CD14-positive monocyte (primary cell): ENCODE results near the gene CNTN1. TPM values are rescaled to one million over a fixed set of nuclear protein-coding genes. Genes with fewer than 3 reads are reported as not detected.

ENCODE experiments used
- DNase-seq, 3 donors: peaks; one replicate each; pipeline ENCODE4 v3.0.0-alpha.2; 2011 to 2022
- H2AFZ ChIP-seq: 2 replicates; pipeline ENCODE4 v1.6.0; 2012; ENCODE audit warnings: mild to moderate bottlenecking, low read depth, low read length, inconsistent platforms; ENCODE audit not compliant: insufficient read depth, poor library complexity, severe bottlenecking
- H3K27ac ChIP-seq, 2 donors: 1 replicate in 1 of 2; 2 replicates in 1 of 2; pipeline ENCODE4 v1.5.1; 2012 to 2013; ENCODE audit warnings: low read length in 2 of 2, control low read depth in 1 of 2, inconsistent platforms in 1 of 2, low read depth in 1 of 2, mild to moderate bottlenecking in 1 of 2
- H3K27me3 ChIP-seq, 2 donors: one replicate each; pipeline versions ENCODE4 v1.6.0 to v1.6.1; 2011 to 2013; ENCODE audit warnings: low read length in 2 of 2; ENCODE audit not compliant: control insufficient read depth in 2 of 2, insufficient read depth in 2 of 2
- H3K36me3 ChIP-seq, 2 donors: replicated peaks in 1 of 2; 1 replicate in 1 of 2; 2 replicates in 1 of 2; pipeline versions ENCODE4 v1.5.1 to v1.6.1; 2012 to 2013; ENCODE audit warnings: low read length in 2 of 2, control low read depth in 1 of 2, inconsistent platforms in 1 of 2, mild to moderate bottlenecking in 1 of 2; ENCODE audit not compliant: insufficient read depth in 2 of 2, control insufficient read depth in 1 of 2
- H3K4me1 ChIP-seq, 2 donors: 1 replicate in 1 of 2; 2 replicates in 1 of 2; pipeline versions ENCODE4 v1.5.1 to v1.6.1; 2012 to 2013; ENCODE audit warnings: low read length in 2 of 2, control low read depth in 1 of 2, inconsistent platforms in 1 of 2, mild to moderate bottlenecking in 1 of 2, moderate library complexity in 1 of 2; ENCODE audit not compliant: insufficient read depth in 2 of 2, control insufficient read depth in 1 of 2
- H3K4me2 ChIP-seq: replicated peaks from 2 replicates; pipeline ENCODE3; 2012; ENCODE audit warnings: low read length, moderate library complexity, mild to moderate bottlenecking; ENCODE audit not compliant: poor library complexity, severe bottlenecking; ENCODE audit errors: extremely low read depth
- H3K4me3 ChIP-seq, 3 experiments: fragments of 200-600 bp in 1 of 3; sonication (generic) in 1 of 3; replicated peaks in 1 of 3; 1 replicate in 2 of 3; 2 replicates in 1 of 3; pipeline ENCODE4 v1.5.1; 2011 to 2013; ENCODE audit warnings: low read length in 3 of 3, mild to moderate bottlenecking in 3 of 3, control low read depth in 2 of 3, low read depth in 2 of 3, inconsistent platforms in 1 of 3, moderate library complexity in 1 of 3
- H3K79me2 ChIP-seq: 2 replicates; pipeline ENCODE4 v1.6.0; 2012; ENCODE audit warnings: mild to moderate bottlenecking, control low read depth, inconsistent platforms, low read length, moderate library complexity; ENCODE audit not compliant: insufficient read depth
- H3K9ac ChIP-seq: 2 replicates; pipeline ENCODE4 v1.6.0; 2017; ENCODE audit warnings: low read length, mild to moderate bottlenecking; ENCODE audit not compliant: insufficient read depth, poor library complexity, severe bottlenecking
- H3K9me3 ChIP-seq, 2 donors: replicated peaks in 1 of 2; 1 replicate in 1 of 2; 2 replicates in 1 of 2; pipeline versions ENCODE4 v1.5.1 to v1.6.1; 2012 to 2013; ENCODE audit warnings: low read length in 2 of 2, control low read depth in 1 of 2; ENCODE audit not compliant: control insufficient read depth in 1 of 2, insufficient read depth in 1 of 2
- H4K20me1 ChIP-seq: 2 replicates; pipeline ENCODE4 v1.6.0; 2012; ENCODE audit warnings: mild to moderate bottlenecking, low read length, control low read depth, moderate library complexity; ENCODE audit not compliant: insufficient read depth
- H3K27ac Mint-ChIP-seq, 7 donors: one replicate each; pipeline ENCODE4 v1.8.0; 2020; ENCODE audit warnings: mild to moderate bottlenecking in 7 of 7, mixed read lengths in 7 of 7, moderate library complexity in 6 of 7, inconsistent platforms in 2 of 7
- H3K27me3 Mint-ChIP-seq, 3 donors: one replicate each; pipeline ENCODE4 v1.8.0; 2021 to 2022; ENCODE audit warnings: low read depth in 3 of 3, mild to moderate bottlenecking in 3 of 3, mixed read lengths in 3 of 3, moderate library complexity in 3 of 3, inconsistent platforms in 1 of 3
- H3K36me3 Mint-ChIP-seq, 2 donors: one replicate each; pipeline ENCODE4 v1.8.0; 2020; ENCODE audit warnings: mixed read lengths in 2 of 2, inconsistent platforms in 1 of 2, mild to moderate bottlenecking in 1 of 2
- H3K4me1 Mint-ChIP-seq: one replicate; pipeline ENCODE4 v1.8.0; 2020; ENCODE audit warnings: mild to moderate bottlenecking, mixed read lengths
- H3K4me3 Mint-ChIP-seq, 2 donors: one replicate each; pipeline ENCODE4 v1.8.0; 2020; ENCODE audit warnings: mild to moderate bottlenecking in 2 of 2, mixed read lengths in 2 of 2, moderate library complexity in 1 of 2
- H3K9me3 Mint-ChIP-seq, 7 donors: one replicate each; pipeline ENCODE4 v1.8.0; 2020 to 2022; ENCODE audit warnings: mixed read lengths in 7 of 7, mild to moderate bottlenecking in 6 of 7, moderate library complexity in 6 of 7, inconsistent platforms in 2 of 7
- CTCF ChIP-seq: fragments of 200-600 bp; IDR thresholded peaks from one replicate; pipeline ENCODE4 v1.8.0; 2022; ENCODE audit warnings: antibody characterized with exemption, mild to moderate bottlenecking
- WGBS: methylation state at CpG from one replicate; pipeline ENCODE4 v1.1.5; 2013; ENCODE audit warnings: missing lambda C conversion rate; ENCODE audit not compliant: insufficient coverage; 5-methylcytosine and 5-hydroxymethylcytosine counted together
- intact Hi-C, 2 donors: fragments of 100-400 bp; cut with micrococcal nuclease; formaldehyde crosslinking; loops; one replicate each; pipeline versions ENCODE4 v1.15.0 to v1.15.1; 2023
- polyA plus RNA-seq, 3 donors: library from polyadenylated mRNA; depleted of rRNA in 1 of 3; unstranded in 2 of 3; stranded (reverse) in 1 of 3; fragments of 300-500 nt in 2 of 3; fragments of >200 nt in 1 of 3; fragmentation: Illumina TruSeq in 2 of 3; gene quantifications; 1 replicate in 2 of 3; 2 replicates in 1 of 3; pipeline ENCODE4 v1.2.3, GENCODE V29; 2012 to 2021

Gene CNTN1
- polyA plus RNA-seq, 3 donors = not detected

- Mint-ChIP-seq H3K27me3 (no peaks in the 10 kb centered on the region), H3K4me1 (no peaks in the 10 kb centered on the region), H3K9me3 (peaks cover 0 to 3% (median 0%) of the 10 kb centered on the region in 7 donors), H3K27ac (no peak overlapping the region), H3K4me3 (no peak overlapping the region), H3K36me3 (no peaks in the 10 kb centered on the region)
- H3K9me3 ChIP-seq = no peaks in the 10 kb centered on the region
- no peak for DNase-seq
- no peaks in the 10 kb centered on the region for H3K79me2 ChIP-seq
- TF ChIP-seq CTCF = no peak
- no peak overlapping the region for H3K9ac ChIP-seq
- intact Hi-C loops = no loop called here
- no peaks in the 10 kb centered on the region for H3K27me3 ChIP-seq
- H3K27ac ChIP-seq = no peak overlapping the region
- H3K4me1 ChIP-seq = no peaks in the 10 kb centered on the region
- H3K4me3 ChIP-seq = no peak overlapping the region
- H3K4me2 ChIP-seq = no peak overlapping the region
- no CpG with 5 or more reads among the region's 1 CpG for WGBS
- H3K36me3 ChIP-seq = no peaks in the 10 kb centered on the region
- H4K20me1 ChIP-seq = no peaks in the 10 kb centered on the region
- H2AFZ ChIP-seq = no peak overlapping the region
Observed at GRCh38 chr12:40992674-40993073, 300.4 kb downstream of the CNTN1 start.

- no peak for DNase-seq
- Mint-ChIP-seq H3K27me3 (no peaks in the 10 kb centered on the region), H3K9me3 (peaks cover 0 to 3% (median 0%) of the 10 kb centered on the region in 7 donors), H3K4me1 (no peaks in the 10 kb centered on the region), H3K4me3 (no peak overlapping the region), H3K36me3 (no peaks in the 10 kb centered on the region), H3K27ac (no peak overlapping the region)
- Histone ChIP-seq H3K4me2 (no peak overlapping the region), H3K27ac (no peak overlapping the region), H3K36me3 (no peaks in the 10 kb centered on the region), H3K4me1 (no peaks in the 10 kb centered on the region), H4K20me1 (no peaks in the 10 kb centered on the region), H3K4me3 (no peak overlapping the region), H3K9me3 (no peaks in the 10 kb centered on the region), H2AFZ (no peak overlapping the region), H3K79me2 (no peaks in the 10 kb centered on the region), H3K9ac (no peak overlapping the region), H3K27me3 (no peaks in the 10 kb centered on the region)
- intact Hi-C loops = no loop called here
- WGBS = no CpG with 5 or more reads among the region's 3 CpGs
- no peak for TF ChIP-seq CTCF
Observed at GRCh38 chr12:40993158-40993557, 300.9 kb downstream of the CNTN1 start.
